ENCODE measurements around the gene COG7. TPM values are rescaled to one million over a fixed set of nuclear protein-coding genes. Genes with fewer than 3 reads are reported as not detected.

COG7 gene
- total RNA-seq, 2 donors from 2014 or later, result 34.0 to 35.3 TPM

- Histone ChIP-seq H3K27me3 (replicated peaks; ENCODE audit: insufficient read depth) (no peaks in the 10 kb centered on the region), H3K9me3 (no peaks in the 10 kb centered on the region), H3K36me3 (peaks cover 8 to 9% of the 10 kb centered on the region in 2 donors), H3K4me1 (replicated peaks) (peaks cover 7% of the 10 kb centered on the region), H3K27ac (no peak overlapping the region), H3K4me3 (no peak overlapping the region)
- TF ChIP-seq POLR2AphosphoS5 (IDR thresholded peaks at IDR 0.05) (no peak), POLR2A (IDR thresholded peaks at IDR 0.05) (no peak)
- TF ChIP-seq, protein P1, sequence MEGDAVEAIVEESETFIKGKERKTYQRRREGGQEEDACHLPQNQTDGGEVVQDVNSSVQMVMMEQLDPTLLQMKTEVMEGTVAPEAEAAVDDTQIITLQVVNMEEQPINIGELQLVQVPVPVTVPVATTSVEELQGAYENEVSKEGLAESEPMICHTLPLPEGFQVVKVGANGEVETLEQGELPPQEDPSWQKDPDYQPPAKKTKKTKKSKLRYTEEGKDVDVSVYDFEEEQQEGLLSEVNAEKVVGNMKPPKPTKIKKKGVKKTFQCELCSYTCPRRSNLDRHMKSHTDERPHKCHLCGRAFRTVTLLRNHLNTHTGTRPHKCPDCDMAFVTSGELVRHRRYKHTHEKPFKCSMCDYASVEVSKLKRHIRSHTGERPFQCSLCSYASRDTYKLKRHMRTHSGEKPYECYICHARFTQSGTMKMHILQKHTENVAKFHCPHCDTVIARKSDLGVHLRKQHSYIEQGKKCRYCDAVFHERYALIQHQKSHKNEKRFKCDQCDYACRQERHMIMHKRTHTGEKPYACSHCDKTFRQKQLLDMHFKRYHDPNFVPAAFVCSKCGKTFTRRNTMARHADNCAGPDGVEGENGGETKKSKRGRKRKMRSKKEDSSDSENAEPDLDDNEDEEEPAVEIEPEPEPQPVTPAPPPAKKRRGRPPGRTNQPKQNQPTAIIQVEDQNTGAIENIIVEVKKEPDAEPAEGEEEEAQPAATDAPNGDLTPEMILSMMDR (IDR thresholded peaks at IDR 0.05), result no peak
- 90% methylated on average over 4 of the region's 4 CpGs for WGBS
- intact Hi-C loops (cut with DNase I), result no loop called here
- DNase-seq (ENCODE audit: low spot score), result no peak
Measured at GRCh38 chr16:23436951-23437350, 16.0 kb downstream of the COG7 start.

GRCh38 chr16:23435500-23435899 lies 17.5 kb downstream of the COG7 start:
- Histone ChIP-seq H3K27me3 (replicated peaks; ENCODE audit: insufficient read depth) (no peaks in the 10 kb centered on the region), H3K4me3 (no peak overlapping the region), H3K4me1 (replicated peaks) (peaks cover 7% of the 10 kb centered on the region), H3K9me3 (no peaks in the 10 kb centered on the region), H3K36me3 (peaks cover 8 to 9% of the 10 kb centered on the region in 2 donors), H3K27ac (peak overlapping the region; percentile 2 to 20)
- TF ChIP-seq POLR2AphosphoS5 (IDR thresholded peaks at IDR 0.05) (peak; percentile 53), POLR2A (IDR thresholded peaks at IDR 0.05) (no peak)
- TF ChIP-seq, protein P1 (IDR thresholded peaks at IDR 0.05), result peak; percentile 44 to 88 (median 78)
- 35% methylated on average over 6 of the region's 6 CpGs for WGBS
- intact Hi-C loops (cut with DNase I), result loop anchor here (2.0 kb wide), 1 partner anchor 539 kb away; no protein-coding TSS in a partner anchor
- peak; percentile 63 for DNase-seq (ENCODE audit: low spot score)

DNA sequence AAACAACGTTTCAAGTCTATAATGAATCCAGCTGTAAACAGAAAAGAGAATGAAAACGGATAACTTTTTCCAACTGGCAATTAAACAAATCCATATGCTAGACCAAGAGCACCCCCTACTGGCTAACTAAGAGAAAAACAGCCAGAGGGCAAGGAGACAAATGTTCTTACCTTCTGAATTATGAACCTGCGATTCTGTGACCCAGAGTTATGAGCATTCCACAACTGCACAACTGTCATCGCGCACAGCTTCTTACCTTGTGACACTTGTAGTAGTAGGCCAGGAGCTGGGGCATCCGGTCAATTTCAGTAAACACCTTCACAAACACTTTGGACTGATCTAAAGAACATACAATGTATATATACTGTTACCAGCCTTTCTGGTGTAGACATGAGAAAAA lies 18.6 kb downstream of the COG7 start:
- 14% methylated on average over 6 of the region's 6 CpGs for WGBS
- H3K27ac ChIP-seq, result peak overlapping the region in 1 of 2 donors; percentile 23
- H3K9me3 ChIP-seq, result no peaks in the 10 kb centered on the region
- no peak overlapping the region for H3K4me3 ChIP-seq
- H3K27me3 ChIP-seq (replicated peaks; ENCODE audit: insufficient read depth), result no peaks in the 10 kb centered on the region
- intact Hi-C loops (cut with DNase I), result loop anchor here (1.0 to 2.0 kb wide), 2 partner anchors 252 to 538 kb away; partner anchors contain the start of gene SCNN1G
- TF ChIP-seq POLR2A (IDR thresholded peaks at IDR 0.05) (no peak), POLR2AphosphoS5 (IDR thresholded peaks at IDR 0.05) (peak; percentile 78)
- TF ChIP-seq, protein P1 (IDR thresholded peaks at IDR 0.05), result peak; percentile 70 to 94 (median 93)
- H3K36me3 ChIP-seq, result peaks cover 8 to 9% of the 10 kb centered on the region in 2 donors
- peaks cover 7% of the 10 kb centered on the region for H3K4me1 ChIP-seq (replicated peaks)
- DNase-seq (ENCODE audit: low spot score), result peak; percentile 41

GRCh38 chr16:23433261-23433920 lies 19.6 kb downstream of the COG7 start:
- no peaks in the 10 kb centered on the region for H3K9me3 ChIP-seq
- TF ChIP-seq, protein P1 (IDR thresholded peaks at IDR 0.05), result no peak
- TF ChIP-seq POLR2AphosphoS5 (IDR thresholded peaks at IDR 0.05) (no peak), POLR2A (IDR thresholded peaks at IDR 0.05) (no peak)
- H3K4me3 ChIP-seq, result no peak overlapping the region
- peaks cover 7% of the 10 kb centered on the region for H3K4me1 ChIP-seq (replicated peaks)
- intact Hi-C loops (cut with DNase I), result no loop called here
- WGBS, result 57% methylated on average over 16 of the region's 16 CpGs
- H3K27me3 ChIP-seq (replicated peaks; ENCODE audit: insufficient read depth), result no peaks in the 10 kb centered on the region
- DNase-seq (ENCODE audit: low spot score), result peak; percentile 54
- peak overlapping the region in 1 of 2 donors; percentile 23 for H3K27ac ChIP-seq
- peaks cover 8 to 9% of the 10 kb centered on the region in 2 donors for H3K36me3 ChIP-seq
